ENCODE measurements around the gene QSOX2.

Gene QSOX2

DNA sequence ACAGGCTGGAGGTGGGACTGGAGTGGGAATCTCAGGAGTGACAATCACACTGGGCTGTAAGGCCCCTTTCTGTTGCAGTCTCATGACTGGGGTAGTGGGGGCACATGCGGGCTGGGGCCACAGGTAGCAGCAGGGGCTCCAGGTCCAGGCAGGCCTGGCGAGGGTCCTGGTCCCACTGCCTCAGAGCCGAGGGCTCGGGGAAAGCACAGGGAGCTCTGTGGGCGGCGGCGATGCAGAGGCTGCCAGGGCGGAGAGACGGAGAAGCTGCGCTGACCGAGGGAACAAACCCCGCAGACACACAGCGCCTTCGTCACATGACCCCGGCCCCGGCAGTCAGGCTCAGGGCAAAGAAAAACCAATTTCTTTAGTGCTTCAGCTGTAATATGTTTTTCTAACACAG is 35.3 kb downstream of the QSOX2 start:
- Mint-ChIP-seq H3K27me3 (peaks cover 2% of the 10 kb centered on the region), H3K4me3 (no peak overlapping the region), H3K27ac (no peak overlapping the region), H3K9me3 (no peaks in the 10 kb centered on the region), H3K36me3 (peaks cover 31% of the 10 kb centered on the region), H3K4me1 (peaks cover 15% of the 10 kb centered on the region)
- DNase-seq (ENCODE audit: low spot score in 2 of 2) (no peak), ATAC-seq (ENCODE audit: low read depth) (no peak)

GRCh38 chr9:136209786-136210185 is 35.8 kb downstream of the QSOX2 start:
- no peak overlapping the region for H3K4me3 Mint-ChIP-seq
- no peaks in the 10 kb centered on the region for H3K9me3 Mint-ChIP-seq
- no peak overlapping the region for H3K27ac Mint-ChIP-seq
- ATAC-seq (ENCODE audit: low read depth) (no peak), DNase-seq (ENCODE audit: low spot score in 2 of 2) (no peak)
- H3K27me3 Mint-ChIP-seq, result peaks cover 2% of the 10 kb centered on the region
- H3K4me1 Mint-ChIP-seq, result peaks cover 13% of the 10 kb centered on the region
- H3K36me3 Mint-ChIP-seq, result peaks cover 26% of the 10 kb centered on the region

DNA sequence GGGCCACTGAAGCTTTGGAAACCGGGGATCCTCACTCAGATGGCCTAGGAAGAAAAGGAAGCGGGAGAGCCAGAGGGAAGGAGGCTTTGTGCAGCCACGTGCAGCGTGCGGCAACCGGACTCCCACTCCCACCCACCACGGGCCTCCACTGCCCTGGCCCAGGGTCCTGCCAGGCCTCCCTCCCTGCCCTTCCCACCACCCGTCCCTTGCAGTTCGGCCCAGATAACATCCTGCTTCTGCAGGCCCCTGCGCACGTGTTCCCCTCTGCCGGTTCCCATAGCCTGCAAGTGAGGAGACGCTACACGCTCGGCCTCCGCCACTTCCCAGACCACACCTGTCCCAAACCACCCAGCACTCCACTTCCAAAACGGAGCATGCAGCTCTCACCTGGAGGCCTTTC is 36.4 kb downstream of the QSOX2 start:
- Mint-ChIP-seq H3K27ac (no peak overlapping the region), H3K4me1 (peaks cover 12% of the 10 kb centered on the region), H3K27me3 (peaks cover 3% of the 10 kb centered on the region), H3K36me3 (peaks cover 25% of the 10 kb centered on the region), H3K4me3 (no peak overlapping the region), H3K9me3 (no peaks in the 10 kb centered on the region)
- ATAC-seq (ENCODE audit: low read depth) (no peak), DNase-seq (ENCODE audit: low spot score in 2 of 2) (no peak)

- H3K36me3 Mint-ChIP-seq, result peaks cover 22% of the 10 kb centered on the region
- H3K4me1 Mint-ChIP-seq, result peaks cover 12% of the 10 kb centered on the region
- no peak overlapping the region for H3K27ac Mint-ChIP-seq
- ATAC-seq (ENCODE audit: low read depth), result no peak
- H3K9me3 Mint-ChIP-seq, result no peaks in the 10 kb centered on the region
- no peak overlapping the region for H3K4me3 Mint-ChIP-seq
- peaks cover 6% of the 10 kb centered on the region for H3K27me3 Mint-ChIP-seq
- DNase-seq (ENCODE audit: low spot score in 2 of 2), result no peak
Observed at GRCh38 chr9:136208675-136209074, 36.9 kb downstream of the QSOX2 start.

GRCh38 chr9:136207616-136208015 is 38.0 kb downstream of the QSOX2 start:
- Mint-ChIP-seq H3K9me3 (no peaks in the 10 kb centered on the region), H3K27me3 (peaks cover 8% of the 10 kb centered on the region), H3K27ac (no peak overlapping the region), H3K4me1 (peaks cover 12% of the 10 kb centered on the region), H3K4me3 (no peak overlapping the region), H3K36me3 (peaks cover 18% of the 10 kb centered on the region)
- ATAC-seq (ENCODE audit: low read depth), result no peak
- DNase-seq (ENCODE audit: low spot score in 2 of 2), result no peak

- no peak for DNase-seq (ENCODE audit: low spot score in 2 of 2)
- no peak overlapping the region for H3K4me3 Mint-ChIP-seq
- no peak overlapping the region for H3K27ac Mint-ChIP-seq
- peaks cover 11% of the 10 kb centered on the region for H3K4me1 Mint-ChIP-seq
- no peaks in the 10 kb centered on the region for H3K9me3 Mint-ChIP-seq
- no peak for ATAC-seq (ENCODE audit: low read depth)
- H3K27me3 Mint-ChIP-seq, result peaks cover 10% of the 10 kb centered on the region
- H3K36me3 Mint-ChIP-seq, result peaks cover 13% of the 10 kb centered on the region
Observed at GRCh38 chr9:136206602-136207275, 38.9 kb downstream of the QSOX2 start.

DNA sequence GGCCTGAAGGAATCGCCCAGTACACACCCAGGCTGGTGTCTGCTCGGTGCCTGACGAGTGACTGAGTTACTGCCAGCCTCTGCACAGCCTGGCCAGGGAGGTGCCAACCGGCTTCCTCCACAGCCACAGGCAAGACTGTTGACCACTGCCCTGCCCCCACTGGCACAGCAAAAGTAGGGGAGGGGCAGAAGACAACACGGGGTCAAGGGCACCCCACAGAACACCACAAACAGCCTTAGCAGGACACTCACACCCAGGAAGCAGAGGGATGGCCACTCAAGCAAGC is 40.0 kb downstream of the QSOX2 start:
- no peak for DNase-seq (ENCODE audit: low spot score in 2 of 2)
- peaks cover 13% of the 10 kb centered on the region for H3K27me3 Mint-ChIP-seq
- peaks cover 11% of the 10 kb centered on the region for H3K36me3 Mint-ChIP-seq
- peaks cover 9% of the 10 kb centered on the region for H3K4me1 Mint-ChIP-seq
- no peak overlapping the region for H3K27ac Mint-ChIP-seq
- H3K9me3 Mint-ChIP-seq, result no peaks in the 10 kb centered on the region
- no peak for ATAC-seq (ENCODE audit: low read depth)
- H3K4me3 Mint-ChIP-seq, result no peak overlapping the region

DNA sequence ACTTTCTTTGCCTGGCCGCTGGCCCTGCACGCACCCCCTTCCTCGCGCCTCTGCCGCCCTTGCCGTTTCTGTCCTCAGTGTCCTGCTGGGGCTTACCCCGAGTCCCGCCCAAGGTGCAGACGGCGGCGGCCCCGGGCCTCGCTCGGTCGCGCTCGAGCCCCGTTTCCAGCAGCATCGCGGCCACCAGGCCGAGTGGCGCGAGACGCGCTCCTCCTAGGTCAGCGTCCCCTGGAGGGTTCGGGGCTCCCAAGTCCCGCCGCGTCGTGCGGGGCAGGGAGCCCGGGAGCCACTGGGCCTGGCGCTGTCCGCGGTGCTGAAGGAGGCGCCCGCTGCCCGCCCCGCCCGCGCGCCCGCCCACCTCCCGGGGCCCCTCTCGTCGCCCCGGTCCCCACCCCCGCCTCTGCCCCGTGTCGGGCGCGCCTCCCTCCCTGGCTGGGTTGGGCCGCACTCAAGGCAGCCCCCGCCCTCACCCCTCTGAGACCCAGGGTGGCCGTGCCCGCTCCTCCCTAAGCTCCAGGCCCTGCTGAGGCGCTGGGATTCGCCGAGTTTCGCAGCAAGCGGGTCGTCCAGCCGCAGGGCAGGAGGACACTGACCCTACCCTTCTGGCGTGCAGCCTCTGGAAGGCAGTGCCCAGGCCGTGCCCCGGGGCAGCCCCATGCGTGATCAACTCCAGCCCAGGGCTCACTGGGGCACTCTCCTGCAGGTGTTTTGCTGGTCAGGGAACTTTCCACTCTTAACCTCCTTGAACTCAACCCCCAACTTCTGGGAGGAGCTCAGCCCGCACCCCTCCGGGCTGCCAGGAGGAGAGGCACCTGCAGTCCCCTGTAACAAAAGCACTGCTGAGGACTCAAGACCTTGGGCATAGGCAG is 40.5 kb downstream of the QSOX2 start, which contains the start of gene LHX3:
Gene LHX3 (minus strand): TSS at position 291 of the 869 bp plus-strand sequence. CDS start 116 bp downstream, at position 175.
- peak; percentile 45 for ATAC-seq (ENCODE audit: low read depth)
- H3K27ac Mint-ChIP-seq, result no peak within 1 kb of the TSS
- H3K4me1 Mint-ChIP-seq, result peaks cover 9% of the 10 kb centered on the region
- peak in 1 of 2 donors; percentile 48 for DNase-seq (ENCODE audit: low spot score in 2 of 2)
- no peak within 1 kb of the TSS for H3K4me3 Mint-ChIP-seq
- H3K9me3 Mint-ChIP-seq, result no peaks in the 10 kb centered on the region
- peaks cover 13% of the 10 kb centered on the region for H3K27me3 Mint-ChIP-seq
- peaks cover 11% of the 10 kb centered on the region for H3K36me3 Mint-ChIP-seq

DNA sequence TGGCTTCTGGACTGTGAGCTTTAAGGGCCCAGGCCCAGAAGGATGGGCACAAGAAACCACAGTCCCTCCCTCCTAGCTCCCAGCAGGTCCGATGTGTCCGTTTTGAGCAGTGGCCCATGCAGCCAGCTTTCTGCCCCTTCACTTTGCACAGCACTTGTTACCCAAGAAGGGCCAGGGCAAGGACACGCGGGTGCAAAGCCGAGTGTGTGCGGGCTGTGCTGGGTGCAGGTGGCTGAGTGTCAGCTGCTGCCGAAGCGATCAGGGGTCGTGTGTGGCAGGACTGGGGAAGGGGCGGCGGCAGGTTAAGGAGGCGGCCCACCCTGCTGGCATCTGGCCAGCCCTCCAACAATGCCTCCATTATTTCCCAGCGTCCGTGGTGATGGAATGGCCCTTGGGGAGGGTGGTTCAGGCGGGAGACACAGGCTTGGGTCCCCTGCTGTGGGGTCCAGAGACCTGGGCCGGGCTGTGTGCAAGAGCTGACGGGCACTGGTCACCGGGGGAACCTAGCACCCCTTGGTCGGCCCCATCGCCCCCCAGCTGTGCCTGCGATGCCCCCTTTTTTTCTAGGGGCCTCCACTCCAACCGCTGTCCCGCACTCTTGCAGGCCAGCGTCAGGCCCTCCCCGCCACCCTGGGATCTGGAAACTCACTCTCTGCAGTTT is 41.3 kb downstream of the QSOX2 start:
- H3K9me3 Mint-ChIP-seq, result no peaks in the 10 kb centered on the region
- H3K4me1 Mint-ChIP-seq, result peaks cover 9% of the 10 kb centered on the region
- DNase-seq (ENCODE audit: low spot score in 2 of 2) (no peak), ATAC-seq (ENCODE audit: low read depth) (no peak)
- no peak overlapping the region for H3K27ac Mint-ChIP-seq
- peaks cover 11% of the 10 kb centered on the region for H3K36me3 Mint-ChIP-seq
- no peak overlapping the region for H3K4me3 Mint-ChIP-seq
- H3K27me3 Mint-ChIP-seq, result peaks cover 13% of the 10 kb centered on the region

DNA sequence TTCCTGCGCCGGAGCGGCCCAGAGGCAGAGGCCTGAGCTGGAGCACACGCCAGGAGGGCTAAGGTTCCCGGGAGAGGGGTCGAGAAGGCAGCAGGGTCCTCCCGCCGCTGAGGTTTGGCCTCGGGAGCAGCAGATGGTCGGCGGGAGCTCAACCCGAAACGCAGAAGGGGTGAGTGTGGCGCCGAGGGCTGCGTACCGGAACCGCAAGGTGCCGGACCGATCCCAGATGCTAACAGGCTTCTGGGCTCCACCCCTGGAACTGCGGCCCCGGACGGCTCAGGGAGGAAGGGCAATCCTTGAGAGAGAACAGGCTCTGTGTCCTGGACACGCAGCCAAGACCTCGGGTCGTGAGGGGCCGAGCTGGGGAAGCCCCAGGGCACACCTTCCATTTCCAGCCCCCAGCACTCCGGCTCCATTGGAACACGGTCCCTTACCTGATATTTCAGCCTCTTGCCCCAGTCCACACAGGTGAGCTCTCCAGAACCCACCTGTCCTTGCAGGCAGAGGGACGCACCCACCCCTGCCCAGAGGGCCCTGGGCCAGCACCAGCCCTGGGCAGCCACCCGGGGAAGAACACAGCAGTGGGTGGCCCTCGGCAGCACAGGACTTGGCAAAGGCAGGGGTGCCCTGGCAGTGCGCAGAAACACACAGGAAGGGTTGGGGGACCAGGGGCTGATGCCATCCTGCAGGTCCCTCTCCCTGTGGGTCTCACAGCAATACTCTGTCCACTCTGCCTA is 42.0 kb downstream of the QSOX2 start:
- Mint-ChIP-seq H3K27me3 (peaks cover 13% of the 10 kb centered on the region), H3K9me3 (no peaks in the 10 kb centered on the region), H3K4me3 (no peak overlapping the region), H3K36me3 (peaks cover 11% of the 10 kb centered on the region), H3K4me1 (peaks cover 9% of the 10 kb centered on the region), H3K27ac (no peak overlapping the region)
- DNase-seq (ENCODE audit: low spot score in 2 of 2) (no peak), ATAC-seq (ENCODE audit: low read depth) (no peak)

GRCh38 chr9:136202454-136203407 is 42.9 kb downstream of the QSOX2 start:
- Mint-ChIP-seq H3K27ac (peak overlapping the region; percentile 63), H3K9me3 (no peaks in the 10 kb centered on the region), H3K4me3 (no peak overlapping the region), H3K4me1 (peaks cover 11% of the 10 kb centered on the region), H3K27me3 (peaks cover 13% of the 10 kb centered on the region), H3K36me3 (peaks cover 11% of the 10 kb centered on the region)
- ATAC-seq (ENCODE audit: low read depth), result no peak
- DNase-seq (ENCODE audit: low spot score in 2 of 2), result no peak

GRCh38 chr9:136201609-136202453 is 43.8 kb downstream of the QSOX2 start:
- no peaks in the 10 kb centered on the region for H3K9me3 Mint-ChIP-seq
- no peak overlapping the region for H3K4me3 Mint-ChIP-seq
- DNase-seq (ENCODE audit: low spot score in 2 of 2), result peak in 1 of 2 donors; percentile 39
- no peak for ATAC-seq (ENCODE audit: low read depth)
- H3K27me3 Mint-ChIP-seq, result peaks cover 13% of the 10 kb centered on the region
- H3K4me1 Mint-ChIP-seq, result peaks cover 10% of the 10 kb centered on the region
- peaks cover 6% of the 10 kb centered on the region for H3K36me3 Mint-ChIP-seq
- peak overlapping the region; percentile 63 for H3K27ac Mint-ChIP-seq

Measured in memory B cell (primary cell).